B cell (primary cell): ENCODE data around the gene DNAH3. TPM values are rescaled to one million over a fixed set of nuclear protein-coding genes. Genes with fewer than 3 reads are reported as not detected.

Experiments
- ATAC-seq: fragments of 200-7000 bp; cut with Tn5 transposase; one replicate; pipeline ENCODE4 v1.10.0; 2021; ENCODE audit warnings: low read depth, mild to moderate bottlenecking, moderate number of reproducible peaks, moderate library complexity
- CTCF ChIA-PET: fragments of 350-600 bp; sonication (Branson Sonifier 250); formaldehyde crosslinking; loops from one replicate; lab custom pipeline; 2021; ENCODE audit warnings: antibody characterized with exemption, inconsistent platforms; lab: Charles Lee
- POLR2A ChIA-PET: fragments of 350-600 bp; sonication (Branson Sonifier 250); formaldehyde crosslinking; loops from one replicate; lab custom pipeline; 2021; ENCODE audit warnings: antibody characterized with exemption; lab: Charles Lee
- DNase-seq: peaks from one replicate; pipeline ENCODE4 v3.0.0; 2013
- H2AFZ ChIP-seq: 2 replicates; pipeline ENCODE4 v1.6.1; 2012; ENCODE audit warnings: mild to moderate bottlenecking, low read depth, low read length; ENCODE audit not compliant: insufficient read depth, poor library complexity, severe bottlenecking
- H3K27ac ChIP-seq, 2 donors: 1 replicate in 1 of 2; 2 replicates in 1 of 2; pipeline ENCODE4 v1.5.1; 2012 to 2013; ENCODE audit warnings: low read length in 2 of 2, mild to moderate bottlenecking in 2 of 2, moderate library complexity in 1 of 2
- H3K27me3 ChIP-seq, 4 experiments: fragments of 200-600 bp in 1 of 4; sonication (generic) in 1 of 4; replicated peaks in 1 of 4; 1 replicate in 2 of 4; 2 replicates in 2 of 4; pipeline versions ENCODE4 v1.6.1 to v1.7.0; 2013 to 2016; ENCODE audit warnings: low read length in 3 of 4, mild to moderate bottlenecking in 2 of 4, mixed read lengths in 1 of 4, moderate library complexity in 1 of 4; ENCODE audit not compliant: insufficient read depth in 4 of 4, control insufficient read depth in 3 of 4; ENCODE audit errors: control extremely low read depth in 1 of 4
- H3K36me3 ChIP-seq, 2 experiments: replicated peaks in 1 of 2; 1 replicate in 1 of 2; 2 replicates in 1 of 2; pipeline versions ENCODE4 v1.6.1 to v1.7.1; 2013; ENCODE audit warnings: low read length in 1 of 2; ENCODE audit not compliant: insufficient read depth in 2 of 2, control insufficient read depth in 1 of 2; ENCODE audit errors: control extremely low read depth in 1 of 2, extremely low read depth in 1 of 2
- H3K4me1 ChIP-seq, 2 donors: fragments of 200-600 bp in 1 of 2; sonication (generic) in 1 of 2; 1 replicate in 1 of 2; 2 replicates in 1 of 2; pipeline versions ENCODE4 v1.5.1 to v1.6.1; 2013 to 2017; ENCODE audit warnings: low read length in 2 of 2; ENCODE audit not compliant: control insufficient read depth in 2 of 2, insufficient read depth in 2 of 2
- H3K4me2 ChIP-seq: replicated peaks from 2 replicates; pipeline ENCODE3; 2012; ENCODE audit warnings: mild to moderate bottlenecking, low read depth, low read length; ENCODE audit not compliant: poor library complexity, severe bottlenecking
- H3K4me3 ChIP-seq, 5 experiments: fragments of 200-600 bp in 1 of 5; sonication (generic) in 1 of 5; 1 replicate in 3 of 5; 2 replicates in 2 of 5; pipeline versions ENCODE4 v1.5.1 to v1.7.0; 2011 to 2016; ENCODE audit warnings: low read length in 4 of 5, mild to moderate bottlenecking in 4 of 5, low read depth in 2 of 5, control low read depth in 1 of 5, moderate library complexity in 1 of 5; ENCODE audit not compliant: insufficient read depth in 1 of 5; ENCODE audit errors: control extremely low read depth in 1 of 5, extremely low read depth in 1 of 5
- H3K79me2 ChIP-seq: fragments of 200-600 bp; sonication (generic); one replicate; pipeline ENCODE4 v1.6.0; 2016; ENCODE audit warnings: low read length; ENCODE audit not compliant: control insufficient read depth, insufficient read depth
- H3K9ac ChIP-seq: fragments of 200-600 bp; sonication (generic); 2 replicates; pipeline ENCODE4 v1.6.1; 2017; ENCODE audit warnings: mild to moderate bottlenecking, low read length, moderate library complexity
- H3K9me3 ChIP-seq, 3 donors: one replicate each; pipeline versions ENCODE4 v1.6.1 to v1.7.1; 2013; ENCODE audit warnings: low read length in 2 of 3; ENCODE audit not compliant: control insufficient read depth in 2 of 3, insufficient read depth in 1 of 3; ENCODE audit errors: control extremely low read depth in 1 of 3
- H4K20me1 ChIP-seq: 2 replicates; pipeline ENCODE4 v1.6.0; 2012; ENCODE audit warnings: mild to moderate bottlenecking, low read length; ENCODE audit not compliant: insufficient read depth, control insufficient read depth, poor library complexity, severe bottlenecking
- H3K27ac Mint-ChIP-seq: one replicate; pipeline ENCODE4 v1.8.0; 2021; ENCODE audit warnings: mixed read lengths
- H3K27me3 Mint-ChIP-seq: one replicate; pipeline ENCODE4 v1.8.0; 2021; ENCODE audit warnings: mixed read lengths
- H3K4me1 Mint-ChIP-seq: one replicate; pipeline ENCODE4 v1.8.0; 2021; ENCODE audit warnings: mixed read lengths
- H3K4me3 Mint-ChIP-seq: one replicate; pipeline ENCODE4 v1.8.0; 2021; ENCODE audit warnings: mixed read lengths
- H3K9me3 Mint-ChIP-seq: one replicate; pipeline ENCODE4 v1.8.0; 2022; ENCODE audit warnings: mixed read lengths; ENCODE audit not compliant: insufficient read depth
- EZH2 ChIP-seq: IDR thresholded peaks from 2 replicates; pipeline ENCODE4 v1.6.1; 2012; ENCODE audit warnings: borderline replicate concordance, low read depth, mild to moderate bottlenecking, moderate library complexity, low read length; ENCODE audit not compliant: insufficient read depth, poor library complexity, severe bottlenecking
- WGBS: methylation state at CpG from one replicate; pipeline ENCODE4 v1.1.5; 2013; ENCODE audit warnings: missing lambda C conversion rate; ENCODE audit not compliant: insufficient coverage; 5-methylcytosine and 5-hydroxymethylcytosine counted together
- intact Hi-C: fragments of 100-400 bp; cut with micrococcal nuclease; formaldehyde crosslinking; loops from one replicate; pipeline ENCODE4 v1.10.0; 2022
- polyA plus RNA-seq: library from polyadenylated mRNA; depleted of rRNA; stranded (reverse); fragments of >200 nt; gene quantifications from 2 replicates; pipeline ENCODE4 v1.2.3, GENCODE V29; 2012
- total RNA-seq, 2 donors: library from RNA; stranded (reverse); fragments of 120-200 nt in 1 of 2; gene quantifications; 1 replicate in 1 of 2; 2 replicates in 1 of 2; pipeline versions ENCODE4 v1.2.3 to v1.2.4, GENCODE V29; 2013 to 2022
- TF ChIP-seq, protein P1 (sequence below): fragments of 200-600 bp; IDR thresholded peaks from one replicate; pipeline ENCODE4 v1.8.0; 2022; ENCODE audit warnings: antibody characterized with exemption, mild to moderate bottlenecking

Gene DNAH3
- total and polyA plus RNA-seq, 2 donors (not counting 1 experiment from before 2014, with no cell fraction given) = not detected

DNA sequence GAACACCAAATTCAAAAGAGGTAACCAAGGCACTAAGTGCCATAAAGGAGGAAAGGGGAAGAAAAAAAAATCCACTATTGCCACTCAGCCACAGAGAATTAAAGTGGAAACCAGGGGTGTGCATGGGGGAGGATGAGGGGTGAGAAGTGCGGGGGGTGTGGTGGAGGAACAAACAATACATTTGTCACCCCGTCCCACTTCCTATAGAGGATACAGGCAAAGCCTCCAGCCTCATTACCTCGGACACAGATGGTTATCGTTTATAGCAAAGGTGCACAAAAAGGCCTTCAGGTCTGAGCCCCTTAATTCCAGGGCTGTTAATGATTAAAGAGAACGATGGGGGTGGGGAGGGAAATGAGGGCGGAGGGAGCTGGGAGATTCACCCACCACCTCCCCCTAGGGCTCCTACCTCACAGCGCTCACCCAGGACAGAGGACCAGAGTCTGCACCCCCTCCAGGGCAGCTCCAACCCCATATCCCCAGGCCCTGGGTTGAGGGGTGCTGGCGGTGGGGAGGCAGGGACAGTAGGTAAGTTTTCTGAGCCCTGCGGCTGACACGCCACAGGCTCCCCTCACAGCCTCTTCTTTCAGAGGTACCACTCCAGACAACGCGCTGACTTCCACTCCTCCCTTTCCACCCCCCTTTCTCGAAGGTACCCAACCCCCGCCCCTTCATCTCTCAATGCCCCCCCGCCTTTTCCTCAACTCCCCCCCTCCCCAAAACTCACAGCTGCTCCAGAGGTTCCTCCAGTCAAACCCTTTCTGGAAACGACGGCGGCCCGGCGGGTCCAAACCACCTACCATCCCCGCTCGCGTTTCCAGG is 251.0 kb downstream of the DNAH3 start:
- Histone ChIP-seq H3K27me3 (no peaks in the 10 kb centered on the region), H2AFZ (peak overlapping the region; percentile 86), H3K4me1 (peaks cover 41 to 46% of the 10 kb centered on the region in 2 donors), H3K27ac (peak overlapping the region; percentile 77 to 96), H3K9ac (peak overlapping the region; percentile 98), H3K4me3 (peak overlapping the region; percentile 18 to 96 (median 95)), H3K79me2 (peaks cover 41% of the 10 kb centered on the region), H3K4me2 (peak overlapping the region; percentile 90), H3K36me3 (no peaks in the 10 kb centered on the region), H3K9me3 (no peaks in the 10 kb centered on the region), H4K20me1 (peaks cover 2% of the 10 kb centered on the region)
- no peaks in the 10 kb centered on the region for H3K27me3 Mint-ChIP-seq
- no peak for DNase-seq
- no peaks in the 10 kb centered on the region for H3K9me3 Mint-ChIP-seq
- peaks cover 61% of the 10 kb centered on the region for H3K4me1 Mint-ChIP-seq
- TF ChIP-seq, protein P1, sequence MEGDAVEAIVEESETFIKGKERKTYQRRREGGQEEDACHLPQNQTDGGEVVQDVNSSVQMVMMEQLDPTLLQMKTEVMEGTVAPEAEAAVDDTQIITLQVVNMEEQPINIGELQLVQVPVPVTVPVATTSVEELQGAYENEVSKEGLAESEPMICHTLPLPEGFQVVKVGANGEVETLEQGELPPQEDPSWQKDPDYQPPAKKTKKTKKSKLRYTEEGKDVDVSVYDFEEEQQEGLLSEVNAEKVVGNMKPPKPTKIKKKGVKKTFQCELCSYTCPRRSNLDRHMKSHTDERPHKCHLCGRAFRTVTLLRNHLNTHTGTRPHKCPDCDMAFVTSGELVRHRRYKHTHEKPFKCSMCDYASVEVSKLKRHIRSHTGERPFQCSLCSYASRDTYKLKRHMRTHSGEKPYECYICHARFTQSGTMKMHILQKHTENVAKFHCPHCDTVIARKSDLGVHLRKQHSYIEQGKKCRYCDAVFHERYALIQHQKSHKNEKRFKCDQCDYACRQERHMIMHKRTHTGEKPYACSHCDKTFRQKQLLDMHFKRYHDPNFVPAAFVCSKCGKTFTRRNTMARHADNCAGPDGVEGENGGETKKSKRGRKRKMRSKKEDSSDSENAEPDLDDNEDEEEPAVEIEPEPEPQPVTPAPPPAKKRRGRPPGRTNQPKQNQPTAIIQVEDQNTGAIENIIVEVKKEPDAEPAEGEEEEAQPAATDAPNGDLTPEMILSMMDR = no peak
- no peak for TF ChIP-seq EZH2
- ATAC-seq = no peak
- POLR2A ChIA-PET = interaction anchor here (0.6 to 1.9 kb wide), 6 partner anchors 9 to 1878 kb away, joined by 3 to 6 read pairs (median 4); no protein-coding TSS in a partner anchor
- H3K4me3 Mint-ChIP-seq = peak overlapping the region; percentile 94
- CTCF ChIA-PET = interaction anchor here (0.6 to 2.0 kb wide), 4 partner anchors 10 to 1783 kb away, joined by 3 to 9 read pairs (median 3); no protein-coding TSS in a partner anchor
- intact Hi-C loops = loop anchor here (10.0 kb wide), 3 partner anchors 655 to 1345 kb away; partner anchors contain the start of gene VPS35L
- H3K27ac Mint-ChIP-seq = peak overlapping the region; percentile 95
- 2% methylated on average over 12 of the region's 23 CpGs for WGBS

DNA sequence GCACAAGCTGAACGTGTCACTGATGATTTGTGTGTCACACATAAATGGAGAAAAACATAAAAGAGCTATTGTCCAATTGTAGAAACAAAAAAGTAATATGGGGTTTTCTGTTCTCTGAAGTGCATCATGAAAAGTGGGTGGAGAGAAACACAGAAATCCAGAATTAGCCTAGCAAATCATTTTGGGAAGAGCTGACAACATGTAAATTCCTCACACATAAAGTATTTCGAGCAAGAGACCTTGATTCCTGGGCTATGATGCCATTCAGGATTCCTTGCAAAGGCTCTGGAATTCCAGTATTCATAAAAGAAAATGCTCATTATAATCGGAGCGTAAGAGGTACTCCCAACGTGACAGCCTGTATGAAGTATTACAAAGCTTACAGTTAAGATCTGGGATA is 251.6 kb downstream of the DNAH3 start:
- Mint-ChIP-seq H3K4me3 (peak overlapping the region; percentile 94), H3K4me1 (peaks cover 55% of the 10 kb centered on the region), H3K9me3 (no peaks in the 10 kb centered on the region), H3K27me3 (no peaks in the 10 kb centered on the region), H3K27ac (peak overlapping the region; percentile 95)
- Histone ChIP-seq H3K4me3 (no peak overlapping the region), H3K27me3 (no peaks in the 10 kb centered on the region), H3K4me2 (peak overlapping the region; percentile 90), H3K79me2 (peaks cover 47% of the 10 kb centered on the region), H3K4me1 (peaks cover 35 to 40% of the 10 kb centered on the region in 2 donors), H3K27ac (peak overlapping the region in 1 of 2 donors; percentile 96), H4K20me1 (no peaks in the 10 kb centered on the region), H3K9ac (peak overlapping the region; percentile 98), H3K9me3 (no peaks in the 10 kb centered on the region), H2AFZ (peak overlapping the region; percentile 86), H3K36me3 (peaks cover 0 to 2% of the 10 kb centered on the region in 2 experiments)
- ATAC-seq (no peak), DNase-seq (no peak)
- POLR2A ChIA-PET = interaction anchor here (0.8 kb wide), 1 partner anchor 282 kb away, joined by 5 read pairs; no protein-coding TSS in a partner anchor
- CTCF ChIA-PET = interaction anchor here (1.6 to 2.0 kb wide), 2 partner anchors 10 to 49 kb away, joined by 3 to 9 read pairs; no protein-coding TSS in a partner anchor
- WGBS = no CpG with 5 or more reads among the region's 5 CpGs
- TF ChIP-seq, protein P1 = no peak
- intact Hi-C loops = no loop called here
